Stimulated activated CD4-positive, alpha-beta T cell treated with anti-CD3 and anti-CD28 coated beads, Interleukin-15, amount 100 ng/mL, for 24 hours (primary cell): ENCODE results near the gene SLTM.
"Not testable (repeated sequence)": the region's sequence is repeated elsewhere in the genome, so short reads cannot be mapped to it uniquely, and the experiment has no call there.

Source experiments
- DNase-seq: peaks from one replicate; pipeline ENCODE4 v3.0.0-alpha.2; 2020

The SLTM gene

DNA sequence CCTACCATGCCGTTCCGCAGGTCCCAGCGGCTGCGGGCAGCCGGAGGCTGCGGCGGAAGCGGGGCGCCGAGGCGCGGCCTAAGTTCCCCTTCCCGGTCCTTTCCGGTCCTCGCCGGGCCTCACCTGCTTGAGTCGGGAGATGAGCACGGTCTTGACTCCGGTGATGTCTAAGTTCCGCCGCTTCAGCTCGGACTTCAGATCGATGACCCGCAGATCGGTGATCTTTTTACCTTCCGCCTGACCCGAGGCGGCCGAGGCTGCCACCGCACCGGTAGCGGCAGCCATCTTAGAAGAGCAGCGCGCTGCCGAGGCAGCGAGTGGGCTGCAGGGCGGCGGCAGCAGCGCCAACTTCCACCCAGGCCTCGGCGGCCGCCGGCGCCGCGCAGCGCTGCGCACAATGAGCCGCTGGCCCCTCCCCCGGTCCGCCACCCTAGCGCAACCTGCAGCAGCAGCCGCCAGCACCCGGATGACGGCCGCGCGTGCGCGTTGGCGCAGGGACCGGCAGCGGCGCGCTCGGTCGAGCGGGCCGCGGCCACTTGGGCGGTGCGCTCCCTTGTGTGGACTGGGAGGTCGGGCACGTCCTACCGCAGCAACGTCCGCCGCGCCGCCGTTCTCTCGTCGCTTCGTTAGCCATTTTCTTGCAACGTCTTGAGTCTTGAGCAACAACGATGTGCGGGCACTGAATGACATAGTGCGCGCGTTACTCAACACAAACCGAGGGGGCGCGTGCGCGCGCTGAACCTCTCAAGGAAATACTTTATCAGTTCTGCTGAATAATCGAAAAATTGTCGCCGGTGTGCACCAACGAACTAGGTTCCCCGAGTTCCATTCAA, at the start of gene SLTM:
TSS of gene SLTM (minus strand) at position 399 of the 833 bp plus-strand sequence. CDS start at position 285, 114 bp downstream.
- DNase-seq = peak; percentile 96

DNA sequence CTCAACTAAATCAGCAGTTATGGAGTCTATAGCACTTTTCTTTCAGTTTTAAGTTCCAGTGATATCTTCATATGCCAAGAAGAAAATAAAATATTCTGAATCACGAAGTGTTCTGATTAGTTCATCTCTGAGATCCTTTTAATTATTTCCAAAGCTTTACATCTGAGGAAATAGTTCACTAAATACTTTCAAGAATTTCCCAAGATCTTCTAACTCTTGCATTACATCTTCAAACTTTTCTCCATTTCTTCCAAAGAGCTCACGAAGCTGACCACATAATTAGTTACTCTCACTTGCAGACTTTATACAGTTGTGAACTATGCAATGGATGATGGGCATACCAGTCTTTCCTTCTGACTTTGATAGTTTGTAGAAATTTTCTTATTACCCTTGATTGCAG, 49.8 kb upstream of the SLTM start:
- DNase-seq = no peak

DNA sequence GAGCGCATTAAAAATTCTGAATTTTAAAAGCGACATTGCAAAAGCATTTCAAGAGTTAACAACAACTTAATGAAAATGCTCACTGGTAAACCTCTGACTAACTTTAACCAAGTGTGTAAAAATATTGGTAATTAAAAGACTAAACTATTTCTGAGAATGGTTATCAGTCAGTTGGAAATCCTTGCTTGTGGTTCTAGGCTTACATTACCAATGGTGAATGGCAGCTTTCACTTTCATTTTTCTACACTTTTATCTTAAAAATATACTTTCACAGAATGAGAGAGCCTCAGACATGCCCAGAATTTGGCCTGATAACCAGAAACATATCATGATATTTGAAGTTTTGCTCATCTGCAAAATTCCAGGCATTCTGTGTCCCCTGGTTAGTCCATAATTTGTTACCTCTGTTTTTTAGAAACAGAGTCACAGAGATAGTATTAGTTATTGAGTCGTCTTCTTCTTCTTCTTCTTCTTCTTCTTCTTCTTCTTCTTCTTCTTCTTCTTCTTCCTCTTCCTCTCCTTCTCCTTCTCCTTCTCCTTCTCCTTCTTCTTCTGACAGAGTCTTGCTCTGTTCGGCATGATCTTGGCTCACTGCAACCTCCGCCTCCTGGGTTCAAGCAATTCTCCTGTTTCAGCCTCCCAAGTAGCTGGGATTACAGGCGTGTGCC, 48.5 kb upstream of the SLTM start:
- DNase-seq = no peak

DNA sequence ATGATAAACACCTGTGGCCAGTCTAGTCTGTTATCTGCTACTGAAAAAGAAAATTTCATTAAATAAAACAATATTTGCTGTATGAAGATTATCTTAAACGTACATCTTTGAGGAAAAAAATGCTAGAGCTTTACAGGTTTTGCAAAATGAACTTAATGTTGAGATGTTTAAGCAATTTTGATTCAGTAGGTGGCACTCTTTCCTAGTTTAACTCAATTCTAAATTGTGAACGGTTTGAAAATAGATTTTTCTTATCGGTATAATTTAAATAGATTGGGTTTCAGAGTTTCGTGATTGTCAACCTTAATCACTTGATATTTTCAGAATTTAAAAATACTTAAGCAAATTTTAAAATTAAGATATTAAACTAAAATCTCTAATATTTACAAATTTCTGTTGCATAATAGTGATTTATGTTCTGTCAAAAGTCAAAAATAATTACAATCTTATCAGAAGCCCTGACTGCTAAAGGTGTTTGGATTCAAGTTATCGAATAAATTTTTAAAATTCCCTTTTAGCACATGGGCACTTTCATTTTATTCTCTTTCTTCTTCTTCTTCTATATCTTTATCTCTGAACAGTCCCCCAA, 47.0 kb upstream of the SLTM start:
- no peak for DNase-seq

DNA sequence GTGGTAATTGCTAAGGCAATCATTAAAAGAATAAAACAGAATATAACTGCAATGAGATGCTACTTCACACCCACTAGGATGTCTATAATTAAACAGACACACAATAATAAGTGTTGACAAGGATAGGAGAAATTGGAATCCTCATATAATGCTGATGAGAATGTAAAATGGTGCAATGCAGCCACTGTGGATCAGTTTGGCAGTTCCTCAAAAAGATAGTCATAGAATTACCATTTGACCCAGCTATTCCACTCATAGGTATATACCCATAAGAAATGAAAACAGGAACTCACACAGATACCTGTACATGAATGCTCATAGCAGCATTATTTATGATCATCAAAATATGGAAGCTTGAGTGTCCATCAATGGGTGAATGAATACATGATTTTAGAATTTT, 44.4 kb upstream of the SLTM start:
- DNase-seq = no peak

DNA sequence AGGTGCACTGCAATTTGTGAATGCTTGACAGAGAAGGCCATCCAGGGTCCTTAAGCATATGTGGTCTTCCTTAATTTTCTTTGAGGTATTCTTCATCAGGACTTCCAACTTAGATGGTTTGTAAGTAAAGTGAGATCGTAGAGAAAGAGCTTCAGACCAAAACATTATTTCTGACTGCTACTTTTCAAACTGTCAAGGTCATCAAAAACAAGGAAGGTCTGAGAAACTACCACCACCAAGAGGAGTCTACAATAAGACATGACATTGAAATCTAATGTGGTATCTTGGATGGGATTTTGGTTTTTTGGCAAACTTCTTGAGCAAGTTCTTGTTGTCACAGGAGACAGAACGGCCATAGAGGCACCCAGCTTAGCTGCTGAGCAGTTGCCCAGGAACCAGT, 34.0 kb upstream of the SLTM start:
- DNase-seq = no peak

DNA sequence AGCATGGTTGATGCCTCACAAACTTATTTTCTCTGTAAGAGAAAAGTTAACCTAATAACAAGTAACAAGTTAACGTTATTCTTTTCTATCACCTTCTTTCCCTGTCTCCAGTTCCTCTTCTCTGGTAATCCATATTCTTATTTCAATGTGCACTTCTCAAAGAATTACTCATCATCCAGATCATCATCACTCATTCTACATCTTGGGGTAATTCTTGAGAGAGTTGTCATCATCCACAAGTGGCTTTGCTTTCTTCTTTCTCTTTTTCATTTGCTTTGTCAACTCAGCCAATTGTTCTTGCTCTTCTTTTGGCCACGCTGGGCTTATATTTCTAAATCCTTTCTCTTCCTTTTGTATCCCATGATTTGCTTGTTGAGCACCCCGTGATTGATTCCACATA, 33.2 kb upstream of the SLTM start:
- DNase-seq = no peak

DNA sequence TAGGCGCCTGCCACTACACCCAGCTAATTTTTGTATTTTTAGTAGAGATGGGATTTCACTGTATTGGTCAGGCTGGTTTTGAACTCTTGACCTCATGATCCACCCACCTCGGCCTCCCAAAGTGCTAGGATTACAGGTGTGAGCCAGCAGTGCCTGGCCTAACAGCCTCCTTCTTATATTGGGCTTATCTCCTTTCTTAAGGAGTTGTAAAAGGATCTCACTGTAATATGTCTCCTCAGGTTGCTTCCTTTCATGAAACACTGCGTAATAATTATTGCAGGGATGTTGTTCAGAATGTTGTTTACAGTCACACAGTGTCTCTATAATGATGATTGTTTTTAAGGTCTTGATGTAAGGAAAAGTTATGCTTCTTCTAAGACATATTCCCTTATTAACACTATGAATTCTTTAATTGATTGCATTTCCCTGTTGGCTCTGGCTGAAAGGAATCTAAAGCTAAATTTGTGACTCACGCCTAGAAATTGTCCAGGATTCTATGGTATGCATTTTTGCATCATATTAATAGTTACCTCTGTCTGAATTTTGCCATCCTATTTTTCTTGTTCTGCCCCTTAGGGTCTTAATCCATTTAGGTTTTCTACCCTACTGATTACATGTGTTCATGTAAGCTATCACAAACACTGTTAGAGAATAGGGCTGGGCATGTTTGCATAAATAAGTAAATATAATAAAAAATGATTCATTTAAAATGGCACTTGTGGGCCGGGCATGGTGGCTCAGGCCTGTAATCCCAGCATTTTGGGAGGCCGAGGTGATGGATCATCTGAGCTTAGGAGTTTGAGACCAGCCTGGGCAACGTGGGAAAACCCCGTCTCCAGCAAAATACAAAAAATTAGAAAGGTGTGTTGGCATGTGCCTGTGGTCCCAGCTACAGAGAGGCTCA, 29.4 kb upstream of the SLTM start:
- DNase-seq = no peak

DNA sequence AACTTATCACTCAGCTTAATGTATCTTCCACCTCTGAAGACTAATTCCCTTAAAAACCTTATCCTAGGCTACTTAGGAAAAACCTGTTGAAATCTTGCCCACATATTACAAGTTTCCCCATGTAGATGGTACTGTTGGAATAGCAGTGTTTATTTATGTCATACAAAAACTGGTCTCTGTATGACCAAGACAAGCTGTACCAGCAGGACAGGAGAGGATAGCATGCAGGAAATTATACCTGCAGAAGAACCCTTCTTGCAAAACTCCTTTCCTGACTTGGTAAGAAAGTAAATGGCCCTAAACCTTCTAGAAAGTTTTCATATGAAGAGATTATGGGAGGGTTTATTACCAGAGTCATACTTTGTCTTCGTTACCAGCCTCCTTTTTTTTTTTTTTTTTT, 28.7 kb upstream of the SLTM start:
- no peak for DNase-seq

DNA sequence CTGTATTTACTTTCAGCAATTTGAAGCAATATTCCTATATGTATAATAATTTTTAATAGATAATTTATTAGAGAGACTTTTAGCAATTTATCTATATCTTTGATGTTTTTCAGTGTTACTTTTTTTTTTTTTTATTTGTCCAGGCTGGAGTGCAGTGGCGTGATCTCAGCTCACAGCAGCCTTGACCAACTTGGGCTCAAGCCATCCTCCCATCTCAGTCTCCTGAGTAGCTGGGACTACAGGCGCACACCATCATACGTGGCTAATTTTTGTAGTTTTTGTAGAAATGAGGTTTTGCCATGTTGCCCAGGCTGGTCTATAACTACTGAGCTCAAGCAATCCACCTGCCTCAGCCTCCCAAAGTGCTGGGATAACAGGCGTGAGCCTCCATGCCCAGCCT, 25.3 kb upstream of the SLTM start:
- DNase-seq = no peak

DNA sequence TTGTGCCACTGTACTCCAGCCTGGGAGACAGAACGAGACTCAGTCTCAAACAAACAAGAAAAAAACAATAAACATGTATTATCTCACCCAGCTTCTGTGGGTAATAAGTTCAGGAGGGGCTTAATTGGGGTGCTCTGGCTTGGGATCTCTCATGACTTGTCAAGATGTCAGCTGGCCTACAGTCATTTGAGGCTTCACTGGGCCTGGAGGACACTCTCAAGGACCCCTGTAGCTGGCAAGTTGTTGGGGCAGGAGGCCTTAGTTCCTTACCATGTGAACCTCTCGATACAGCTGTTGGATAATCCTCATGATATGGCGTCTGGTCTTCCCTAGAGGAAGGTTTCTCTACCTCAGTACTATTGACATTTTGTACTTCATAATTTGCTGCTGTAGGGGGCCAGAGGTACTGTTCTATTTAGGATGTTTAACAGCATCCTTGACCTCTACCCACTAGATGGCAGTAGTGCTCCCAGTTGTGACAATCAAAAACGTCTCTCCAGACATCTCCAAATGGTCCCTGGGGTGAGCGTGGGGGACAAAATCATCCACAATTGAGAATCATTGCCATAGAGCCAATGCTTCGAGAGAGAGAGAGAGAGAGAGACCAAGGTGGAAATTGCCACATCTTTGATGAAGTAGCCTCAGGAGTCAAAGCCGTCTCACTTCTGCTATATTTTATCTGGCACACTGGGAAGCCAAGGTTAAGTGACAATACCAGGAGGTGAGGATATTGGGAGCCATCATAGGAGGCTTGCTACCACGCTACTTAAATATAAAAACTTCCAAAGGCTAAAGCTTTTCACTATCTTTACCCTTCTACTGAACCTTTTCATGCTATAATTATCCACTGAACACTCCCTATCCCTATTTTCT, 23.9 kb upstream of the SLTM start:
- peak; percentile 71 for DNase-seq

DNA sequence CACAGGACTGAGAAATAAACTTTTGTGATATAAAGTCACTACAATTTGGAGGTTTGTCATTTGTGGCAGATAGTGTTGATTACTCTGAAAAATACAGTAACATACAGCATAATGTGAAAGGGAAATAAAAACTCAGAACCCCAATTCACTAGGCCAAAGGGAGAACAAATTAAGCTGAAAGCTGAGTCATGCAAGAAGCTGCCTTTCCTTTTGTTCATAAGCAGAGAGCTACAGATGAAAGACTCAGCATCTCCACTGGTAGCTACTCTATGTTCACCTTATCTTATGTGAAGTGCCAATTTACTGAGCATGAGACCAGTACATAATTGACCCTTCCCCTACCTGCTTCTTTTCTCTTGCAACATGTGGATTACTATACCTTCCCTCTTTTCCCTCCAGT, 19.3 kb upstream of the SLTM start:
- DNase-seq = no peak

DNA sequence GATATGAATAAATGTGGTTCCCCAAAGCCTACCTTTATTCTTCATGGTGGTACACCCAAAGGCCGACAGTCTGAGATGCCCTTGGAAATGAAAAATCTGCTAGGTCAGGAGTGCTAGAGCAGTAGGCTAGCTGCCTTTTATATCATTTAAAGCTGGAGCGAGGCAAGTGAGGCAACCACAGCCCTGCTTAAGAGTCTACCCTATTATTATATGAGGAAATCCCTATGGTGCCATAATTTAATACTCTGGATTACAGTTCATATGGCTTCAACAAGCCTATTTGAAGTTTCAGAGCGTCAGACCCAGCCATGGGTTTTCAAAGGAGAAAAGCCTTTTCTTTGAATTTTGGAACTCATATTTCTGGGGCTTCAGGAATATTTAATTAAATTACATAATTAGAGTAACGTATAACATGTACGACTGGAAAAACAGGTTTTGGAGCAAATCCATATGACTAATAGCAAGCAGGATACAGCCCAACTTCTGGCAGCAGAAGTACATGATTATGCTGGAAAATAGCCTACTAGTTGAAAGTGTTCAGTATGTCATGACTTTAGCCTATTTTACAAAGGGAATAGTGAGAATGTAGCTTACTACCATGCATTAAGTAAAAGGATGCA, 18.0 kb upstream of the SLTM start:
- no peak for DNase-seq

DNA sequence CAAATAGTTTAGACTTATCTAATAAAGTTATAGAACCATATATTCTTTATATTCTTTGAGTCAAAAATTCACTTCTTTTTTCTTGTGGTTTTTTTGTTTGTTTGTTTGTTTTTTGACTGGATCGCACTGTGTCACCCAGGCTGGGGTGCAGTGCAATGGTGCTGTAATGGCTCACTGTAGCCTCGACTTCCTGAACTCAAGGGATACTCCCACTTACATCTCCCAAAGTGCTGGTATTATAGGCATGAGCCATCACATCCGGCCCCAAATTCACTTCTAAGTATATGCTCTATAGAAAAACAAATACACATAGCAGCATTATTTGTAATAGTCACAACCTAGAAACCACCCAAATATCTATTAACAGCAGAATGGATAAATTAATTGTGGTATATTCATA, 13.7 kb upstream of the SLTM start:
- no peak for DNase-seq

DNA sequence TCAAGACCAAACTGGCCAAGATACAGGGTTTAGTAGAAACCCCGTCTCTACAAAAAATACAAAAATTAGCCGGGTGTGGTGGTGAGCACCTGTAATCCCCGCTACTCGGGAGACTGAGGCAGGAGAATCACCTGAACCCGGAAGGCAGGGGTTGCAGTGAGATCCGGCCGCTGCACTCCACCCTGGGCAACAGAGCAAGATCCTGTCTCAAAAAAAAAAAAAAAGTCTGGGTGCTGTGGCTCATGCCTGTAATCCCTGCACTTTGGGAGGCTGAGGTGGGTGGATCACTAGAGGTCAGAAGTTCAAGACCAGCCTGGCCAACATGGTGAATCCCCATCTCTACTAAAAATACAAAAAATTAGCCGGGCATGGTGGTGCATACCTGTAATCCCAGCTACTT, 1.5 kb upstream of the SLTM start:
- not testable (repeated sequence) for DNase-seq

DNA sequence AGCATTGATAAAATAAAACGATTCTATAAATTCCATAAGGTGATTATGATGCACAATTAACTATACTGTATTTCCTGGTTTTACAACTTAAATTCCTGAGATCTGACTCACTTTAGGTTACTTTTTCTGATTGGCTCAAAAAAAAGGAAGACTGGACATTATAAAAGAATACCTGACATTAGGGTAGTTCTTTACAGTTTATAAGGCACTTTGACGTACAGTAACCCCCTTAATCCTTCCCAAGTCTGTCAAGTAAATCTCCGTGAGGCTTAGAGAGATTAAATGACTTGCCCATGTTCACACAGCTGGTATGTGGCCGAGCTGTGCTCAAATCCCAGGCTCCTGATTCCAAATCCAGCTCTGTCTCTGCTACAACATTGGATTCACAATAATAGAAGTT, 1.0 kb upstream of the SLTM start:
- no peak for DNase-seq

DNA sequence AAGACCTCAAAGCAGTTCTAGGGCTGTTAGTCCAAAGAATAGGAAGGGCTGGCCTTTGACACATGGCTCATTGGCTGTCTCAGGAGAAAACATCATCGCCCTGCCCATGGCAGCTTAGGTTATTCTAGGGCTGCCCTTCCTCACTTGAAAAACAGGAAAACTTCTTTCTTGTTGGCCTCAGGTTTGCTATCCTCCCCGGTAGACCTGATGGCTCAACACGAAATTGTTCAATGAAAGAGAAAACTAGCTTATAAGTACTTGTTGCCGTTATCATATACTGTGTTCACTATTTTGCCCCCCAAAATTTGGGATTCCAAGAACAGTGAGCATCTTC, 602 bp upstream of the SLTM start:
- DNase-seq = no peak

DNA sequence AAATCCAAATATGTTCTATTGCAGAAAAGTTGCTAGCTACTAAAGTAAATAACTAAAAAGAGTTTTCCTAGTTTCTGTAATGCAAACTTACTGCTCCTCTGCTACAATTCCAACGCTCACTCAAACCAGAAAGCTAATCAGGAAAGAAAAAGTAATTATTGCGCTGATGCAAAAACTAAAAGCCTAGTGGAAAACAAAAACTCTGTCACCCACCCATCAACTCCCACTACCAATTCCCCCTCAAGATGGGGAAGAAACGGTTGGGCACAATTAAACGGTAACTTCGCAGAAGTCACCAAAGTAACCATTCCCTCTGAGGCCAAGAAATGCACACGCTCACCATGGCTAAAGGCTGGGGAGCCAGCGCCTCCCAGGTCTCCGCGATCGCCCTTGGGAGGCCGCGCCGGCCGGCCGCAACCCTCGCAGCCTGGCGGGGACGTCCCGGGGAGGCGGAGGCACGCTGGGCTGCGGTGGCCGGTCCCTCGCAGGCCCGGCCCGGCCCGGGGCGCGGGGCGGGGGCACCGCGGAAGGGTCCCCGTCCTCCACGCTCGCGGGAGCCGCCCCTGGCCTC, 684 bp downstream of the SLTM start:
- no peak for DNase-seq

DNA sequence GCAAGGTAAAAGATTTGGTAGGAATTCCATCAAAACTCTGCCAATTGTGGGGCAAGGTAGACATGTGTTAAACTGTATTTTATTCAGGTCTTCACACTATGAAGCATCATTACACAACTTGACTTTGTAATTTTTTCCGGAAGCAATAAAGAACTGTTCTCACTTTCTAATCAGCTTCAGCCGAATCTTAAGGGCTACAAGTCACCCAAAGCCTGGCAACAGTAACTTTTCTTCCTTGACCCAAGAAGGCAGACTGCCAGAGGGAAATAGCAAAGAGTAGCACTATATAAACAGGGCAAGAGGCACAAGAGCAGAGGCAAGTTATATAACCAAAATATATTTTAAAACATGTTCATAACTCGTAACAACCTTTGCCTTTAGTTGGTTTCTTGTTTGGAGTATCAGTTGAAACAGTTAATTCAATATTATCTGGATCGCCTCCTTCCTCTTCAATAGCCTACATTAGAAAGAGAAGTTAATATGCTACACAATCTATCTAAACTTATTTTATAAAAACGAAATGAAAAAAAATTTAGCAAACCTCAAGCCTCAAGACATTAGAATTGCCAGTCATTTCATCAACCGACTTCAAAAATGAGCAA, 1.4 kb downstream of the SLTM start:
- DNase-seq = no peak

DNA sequence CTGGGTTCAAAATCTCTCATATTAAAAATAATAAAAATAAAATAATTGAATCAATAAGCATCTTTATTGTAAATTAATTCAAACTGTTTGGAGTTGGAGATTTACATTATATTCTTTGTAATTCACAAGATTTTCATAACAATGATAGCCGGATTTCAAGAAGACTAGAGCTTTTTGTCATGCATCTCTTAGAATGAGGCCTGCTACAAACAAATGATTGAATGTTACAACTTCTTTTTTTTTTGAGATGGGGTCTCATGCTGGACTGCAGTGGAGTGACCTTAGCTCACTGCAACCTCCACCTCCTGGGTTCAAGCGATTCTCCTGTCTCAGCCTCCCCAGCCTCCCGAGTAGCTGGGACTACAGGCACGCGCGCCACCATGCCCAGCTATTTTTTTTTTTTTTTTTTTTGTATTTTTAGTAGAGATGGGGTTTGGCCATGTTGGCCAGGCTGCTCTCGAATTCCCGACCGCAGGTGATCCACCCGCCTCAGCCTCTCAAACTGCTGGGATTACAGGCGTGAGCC, 3.5 kb downstream of the SLTM start:
- no peak for DNase-seq

DNA sequence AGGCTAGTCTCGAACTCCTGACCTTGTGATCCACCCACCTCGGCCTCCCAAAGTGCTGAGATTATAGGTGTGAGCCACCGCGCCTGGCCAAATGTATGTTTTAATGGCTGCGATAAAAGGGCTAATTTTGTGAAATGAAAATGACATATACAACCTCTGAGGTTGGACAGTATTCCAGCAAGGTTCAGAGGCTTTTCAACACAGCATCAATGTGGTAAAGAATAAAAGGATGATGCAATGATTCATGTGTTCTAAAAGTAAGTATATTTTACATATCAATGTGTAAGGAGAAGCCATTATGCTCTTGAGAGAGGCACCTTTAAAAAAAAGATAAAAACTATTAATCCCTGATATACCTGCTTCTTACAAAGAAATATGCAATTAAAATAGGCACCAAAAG, 6.7 kb downstream of the SLTM start:
- no peak for DNase-seq
